Measurements from ENCODE around the gene C14orf180.

DNA sequence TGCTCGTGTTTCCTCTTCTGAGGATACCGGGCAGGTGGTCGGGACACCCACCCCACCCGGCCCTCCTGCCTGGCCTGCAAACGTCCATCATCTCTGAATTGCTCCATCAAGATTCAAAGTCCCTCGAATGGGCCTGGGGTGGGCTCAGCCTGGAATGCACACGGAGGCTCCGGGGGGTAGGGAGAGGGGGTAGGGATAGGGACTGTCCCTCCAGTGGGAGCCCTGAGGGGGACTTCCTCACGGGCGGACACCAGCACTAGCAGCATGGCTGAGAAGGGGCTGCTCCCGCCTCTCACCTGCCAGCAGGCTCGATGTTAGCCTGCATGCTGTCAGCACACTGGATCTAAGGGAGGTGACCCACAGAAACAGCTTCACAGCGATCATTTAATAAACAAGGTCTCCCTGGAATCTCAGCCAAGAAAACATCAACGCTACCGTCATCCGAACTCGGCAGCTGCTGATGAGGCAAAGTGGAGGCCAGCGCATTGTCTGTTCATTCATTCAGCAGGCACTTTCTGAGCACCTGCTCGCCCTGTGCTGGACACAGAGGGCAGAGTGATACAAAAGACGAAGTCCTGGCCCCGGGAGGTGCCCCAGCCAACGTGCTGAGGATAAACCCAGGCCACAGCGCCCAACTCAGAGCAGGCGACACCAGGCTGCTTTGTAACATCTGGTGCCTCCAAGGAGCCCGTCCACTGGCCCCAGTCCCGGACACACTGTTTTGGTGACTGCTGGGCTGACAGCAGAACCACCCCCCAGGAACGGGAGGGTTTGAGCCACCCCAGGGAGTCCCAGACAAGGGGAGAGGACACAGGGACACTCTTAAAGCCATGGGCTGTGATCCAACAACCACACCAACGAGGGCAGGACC lies 18.7 kb downstream of the C14orf180 start:
- TF ChIP-seq KDM5A (IDR thresholded peaks at IDR 0.05; ENCODE audit: low read length): no peak
- TF ChIP-seq, protein P1, sequence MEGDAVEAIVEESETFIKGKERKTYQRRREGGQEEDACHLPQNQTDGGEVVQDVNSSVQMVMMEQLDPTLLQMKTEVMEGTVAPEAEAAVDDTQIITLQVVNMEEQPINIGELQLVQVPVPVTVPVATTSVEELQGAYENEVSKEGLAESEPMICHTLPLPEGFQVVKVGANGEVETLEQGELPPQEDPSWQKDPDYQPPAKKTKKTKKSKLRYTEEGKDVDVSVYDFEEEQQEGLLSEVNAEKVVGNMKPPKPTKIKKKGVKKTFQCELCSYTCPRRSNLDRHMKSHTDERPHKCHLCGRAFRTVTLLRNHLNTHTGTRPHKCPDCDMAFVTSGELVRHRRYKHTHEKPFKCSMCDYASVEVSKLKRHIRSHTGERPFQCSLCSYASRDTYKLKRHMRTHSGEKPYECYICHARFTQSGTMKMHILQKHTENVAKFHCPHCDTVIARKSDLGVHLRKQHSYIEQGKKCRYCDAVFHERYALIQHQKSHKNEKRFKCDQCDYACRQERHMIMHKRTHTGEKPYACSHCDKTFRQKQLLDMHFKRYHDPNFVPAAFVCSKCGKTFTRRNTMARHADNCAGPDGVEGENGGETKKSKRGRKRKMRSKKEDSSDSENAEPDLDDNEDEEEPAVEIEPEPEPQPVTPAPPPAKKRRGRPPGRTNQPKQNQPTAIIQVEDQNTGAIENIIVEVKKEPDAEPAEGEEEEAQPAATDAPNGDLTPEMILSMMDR (IDR thresholded peaks at IDR 0.05; ENCODE audit: control extremely low read depth in 1 of 3, insufficient read depth in 1 of 3, low read depth in 1 of 3, low read length in 3 of 3): no peak
- TF ChIP-seq POLR2AphosphoS5 (IDR thresholded peaks at IDR 0.05; ENCODE audit: low read depth, low read length): no peak
- no peak for TF ChIP-seq RAD21 (IDR thresholded peaks at IDR 0.05 in 1 of 2, conservative IDR thresholded peaks at IDR 0.05 in 1 of 2; ENCODE audit: low read depth in 2 of 2, low read length in 2 of 2)
- TF ChIP-seq JUN (IDR thresholded peaks at IDR 0.05; ENCODE audit: low read depth, low read length): no peak
- TF ChIP-seq PHF8 (conservative IDR thresholded peaks at IDR 0.05; ENCODE audit: low read depth, low read length): no peak
- TF ChIP-seq TBP (IDR thresholded peaks at IDR 0.05; ENCODE audit: low read depth, low read length): no peak
- no peak for TF ChIP-seq CREB1 (IDR thresholded peaks at IDR 0.05)
- TF ChIP-seq, protein P2, sequence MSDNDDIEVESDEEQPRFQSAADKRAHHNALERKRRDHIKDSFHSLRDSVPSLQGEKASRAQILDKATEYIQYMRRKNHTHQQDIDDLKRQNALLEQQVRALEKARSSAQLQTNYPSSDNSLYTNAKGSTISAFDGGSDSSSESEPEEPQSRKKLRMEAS (IDR thresholded peaks at IDR 0.05): no peak
- TF ChIP-seq RFX5 (IDR thresholded peaks at IDR 0.05; ENCODE audit: borderline replicate concordance, low read depth, low read length): no peak
- TF ChIP-seq EZH2 (IDR thresholded peaks at IDR 0.05; ENCODE audit: low read depth, low read length, severe bottlenecking): no peak
- TF ChIP-seq, protein P3, sequence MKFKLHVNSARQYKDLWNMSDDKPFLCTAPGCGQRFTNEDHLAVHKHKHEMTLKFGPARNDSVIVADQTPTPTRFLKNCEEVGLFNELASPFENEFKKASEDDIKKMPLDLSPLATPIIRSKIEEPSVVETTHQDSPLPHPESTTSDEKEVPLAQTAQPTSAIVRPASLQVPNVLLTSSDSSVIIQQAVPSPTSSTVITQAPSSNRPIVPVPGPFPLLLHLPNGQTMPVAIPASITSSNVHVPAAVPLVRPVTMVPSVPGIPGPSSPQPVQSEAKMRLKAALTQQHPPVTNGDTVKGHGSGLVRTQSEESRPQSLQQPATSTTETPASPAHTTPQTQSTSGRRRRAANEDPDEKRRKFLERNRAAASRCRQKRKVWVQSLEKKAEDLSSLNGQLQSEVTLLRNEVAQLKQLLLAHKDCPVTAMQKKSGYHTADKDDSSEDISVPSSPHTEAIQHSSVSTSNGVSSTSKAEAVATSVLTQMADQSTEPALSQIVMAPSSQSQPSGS (IDR thresholded peaks at IDR 0.05; ENCODE audit: low read length): no peak
- no peak for TF ChIP-seq CBX8 (IDR thresholded peaks at IDR 0.05; ENCODE audit: borderline replicate concordance, low read depth, low read length)
